Epithelial cell of alveolus of lung (primary cell): ENCODE data around the gene COX6B2. TPM values are rescaled to one million over a fixed set of nuclear protein-coding genes. Genes with fewer than 3 reads are reported as not detected.

Experiments used
- total RNA-seq: library from RNA; depleted of rRNA; stranded (reverse); fragments of >200 nt; gene quantifications from 2 replicates; pipeline ENCODE4 v1.2.1, GENCODE V29; 2015

The COX6B2 gene
- total RNA-seq = 0.56 TPM in 1 of 2 replicates, not detected in the other

GRCh38 chr19:55354698-55355212 is at the start of gene COX6B2:
Gene COX6B2, minus strand, starts transcription at chr19:55354719. Its CDS starts 198 bp downstream, at chr19:55354521.

GRCh38 chr19:55385724-55386492 is 31.4 kb upstream of the COX6B2 start, which contains the start of gene RPL28:
Gene RPL28, plus strand, starts transcription at chr19:55385932. Its CDS starts 426 bp downstream, at chr19:55386358.

GRCh38 chr19:55384131-55384919 is 29.8 kb upstream of the COX6B2 start, which contains the start of gene TMEM238:
Gene TMEM238, minus strand, starts transcription at chr19:55384292. Its CDS starts 33 bp downstream, at chr19:55384259.

GRCh38 chr19:55376241-55376933 is 21.9 kb upstream of the COX6B2 start, which contains the start of gene TMEM190:
Gene TMEM190, plus strand, starts transcription at chr19:55376826. Its CDS starts 28 bp downstream, at chr19:55376854.

GRCh38 chr19:55370305-55370988 is 15.9 kb upstream of the COX6B2 start, which contains the start of gene IL11:
Gene IL11, minus strand, starts transcription at chr19:55370463. Its CDS starts 153 bp downstream, at chr19:55370310.

GRCh38 chr19:55362990-55363716 is 8.6 kb upstream of the COX6B2 start, which contains the start of gene GARIN5B:
Gene GARIN5B, minus strand, starts transcription at chr19:55363260. Its CDS starts 194 bp downstream, at chr19:55363066.

GRCh38 chr19:55339105-55339888 is 15.2 kb downstream of the COX6B2 start, which contains the start of gene KMT5C:
Gene KMT5C, plus strand, starts transcription at chr19:55339876. Its CDS starts 2,061 bp downstream, at chr19:55341937.

GRCh38 chr19:55325172-55325571 is 29.3 kb downstream of the COX6B2 start, which contains the start of gene TMEM150B:
Gene TMEM150B, minus strand, starts transcription at chr19:55325341. Its CDS starts 4,305 bp downstream, at chr19:55321036.

Other genes starting within 250 kb of the COX6B2 start
- 45.6 and 47.1 TPM in 2 replicates for gene PPP1R12C, start 237.1 kb downstream of the COX6B2 start, total RNA-seq
- gene TNNT1, start 205.5 kb downstream of the COX6B2 start, total RNA-seq = 6.7 and 20.3 TPM in 2 replicates
- not detected in 2 replicates for gene TNNI3, start 197.0 kb downstream of the COX6B2 start, total RNA-seq
- 1.0 TPM in 1 of 2 replicates, not detected in the other for gene DNAAF3, start 188.1 kb downstream of the COX6B2 start, total RNA-seq
- gene SYT5, start 174.4 kb downstream of the COX6B2 start, total RNA-seq = 0.08 and 0.26 TPM in 2 replicates
- gene PTPRH, start 145.2 kb downstream of the COX6B2 start, total RNA-seq = 3.9 and 6.6 TPM in 2 replicates
- 0.56 and 1.8 TPM in 2 replicates for gene TMEM86B, start 126.0 kb downstream of the COX6B2 start, total RNA-seq
- gene PPP6R1, start 95.7 kb downstream of the COX6B2 start, total RNA-seq = 34.1 and 42.2 TPM in 2 replicates
- 50.1 and 59.6 TPM in 2 replicates for gene HSPBP1, start 74.6 kb downstream of the COX6B2 start, total RNA-seq
- gene BRSK1, start 70.7 kb downstream of the COX6B2 start, total RNA-seq = 6.3 and 16.0 TPM in 2 replicates
- gene TMEM150B, start 29.4 kb downstream of the COX6B2 start, total RNA-seq = not detected in 2 replicates
- 5.8 and 29.9 TPM in 2 replicates for gene KMT5C, start 14.8 kb downstream of the COX6B2 start, total RNA-seq
- not detected in 2 replicates for gene GARIN5B, start 8.5 kb upstream of the COX6B2 start, total RNA-seq
- 12.8 and 57.4 TPM in 2 replicates for gene IL11, start 15.7 kb upstream of the COX6B2 start, total RNA-seq
- gene TMEM190, start 22.1 kb upstream of the COX6B2 start, total RNA-seq = 0.72 TPM in 1 of 2 replicates, not detected in the other
- gene TMEM238, start 29.6 kb upstream of the COX6B2 start, total RNA-seq = 0.39 TPM in 1 of 2 replicates, not detected in the other
- 712 and 1,214 TPM in 2 replicates for gene RPL28, start 31.2 kb upstream of the COX6B2 start, total RNA-seq
- gene UBE2S, start 53.1 kb upstream of the COX6B2 start, total RNA-seq = 73.9 and 116 TPM in 2 replicates
- not detected in 2 replicates for gene SHISA7, start 88.6 kb upstream of the COX6B2 start, total RNA-seq
- 40.2 and 112 TPM in 2 replicates for gene ISOC2, start 106.9 kb upstream of the COX6B2 start, total RNA-seq
- not detected in 2 replicates for gene C19orf85, start 110.0 kb upstream of the COX6B2 start, total RNA-seq
- gene ZNF628, start 121.9 kb upstream of the COX6B2 start, total RNA-seq = 3.2 and 10.4 TPM in 2 replicates
- 28.7 and 53.0 TPM in 2 replicates for gene NAT14, start 130.5 kb upstream of the COX6B2 start, total RNA-seq
- gene SSC5D, start 133.7 kb upstream of the COX6B2 start, total RNA-seq = 6.9 and 19.6 TPM in 2 replicates
- gene SBK2, start 182.4 kb upstream of the COX6B2 start, total RNA-seq = 1.8 TPM in 1 of 2 replicates, not detected in the other
- 0.13 and 0.40 TPM in 2 replicates for gene SBK3, start 190.8 kb upstream of the COX6B2 start, total RNA-seq
- gene ZNF579, start 226.1 kb upstream of the COX6B2 start, total RNA-seq = 7.2 and 13.8 TPM in 2 replicates
- gene FIZ1, start 244.8 kb upstream of the COX6B2 start, total RNA-seq = 3.5 and 8.9 TPM in 2 replicates
- gene ZNF524, start 245.6 kb upstream of the COX6B2 start, total RNA-seq = 17.5 and 19.0 TPM in 2 replicates